GM23248 (cell line): ENCODE measurements around the gene DKK3. TPM values are rescaled to one million over a fixed set of nuclear protein-coding genes. Genes with fewer than 3 reads are reported as not detected.
A peak's percentile ranks its signal among the peaks of the same experiment; 100 is the strongest.

Experiments
- DNase-seq: peaks from one replicate; pipeline ENCODE4 v3.0.0-alpha.2; 2015
- H2AFZ ChIP-seq: fragments of 200-600 bp; sonication (generic); 2 replicates; pipeline ENCODE4 v1.6.1; 2016; ENCODE audit warnings: antibody characterized with exemption
- H3F3A ChIP-seq: fragments of 200-600 bp; sonication (generic); 2 replicates; pipeline ENCODE4 v1.6.1; 2016; ENCODE audit warnings: mild to moderate bottlenecking, antibody characterized with exemption, mixed run types; ENCODE audit not compliant: insufficient read depth
- H3K27ac ChIP-seq: fragments of 200-600 bp; sonication (generic); 2 replicates; pipeline ENCODE4 v1.5.1; 2016; ENCODE audit warnings: mild to moderate bottlenecking
- H3K27me3 ChIP-seq: fragments of 200-600 bp; sonication (generic); replicated peaks from 2 replicates; pipeline ENCODE4 v1.6.1; 2016; ENCODE audit warnings: mild to moderate bottlenecking; ENCODE audit not compliant: insufficient read depth
- H3K36me3 ChIP-seq: fragments of 200-600 bp; sonication (generic); 2 replicates; pipeline ENCODE4 v1.6.1; 2016; ENCODE audit warnings: low read depth, mild to moderate bottlenecking
- H3K4me1 ChIP-seq: fragments of 200-600 bp; sonication (generic); 2 replicates; pipeline ENCODE4 v1.6.1; 2016; ENCODE audit warnings: mild to moderate bottlenecking; ENCODE audit not compliant: insufficient read depth
- H3K4me2 ChIP-seq: fragments of 200-600 bp; sonication (generic); one replicate; pipeline ENCODE4 v1.6.1; 2016; ENCODE audit warnings: mild to moderate bottlenecking; ENCODE audit not compliant: unreplicated experiment
- H3K4me3 ChIP-seq: fragments of 200-600 bp; sonication (generic); 2 replicates; pipeline ENCODE4 v1.5.1; 2016; ENCODE audit warnings: mild to moderate bottlenecking
- H3K79me2 ChIP-seq: fragments of 200-600 bp; sonication (generic); 2 replicates; pipeline ENCODE4 v1.6.1; 2016; ENCODE audit warnings: mild to moderate bottlenecking; ENCODE audit not compliant: insufficient read depth
- H3K9ac ChIP-seq: fragments of 200-600 bp; sonication (generic); 2 replicates; pipeline ENCODE4 v1.6.1; 2016; ENCODE audit warnings: mild to moderate bottlenecking
- H3K9me2 ChIP-seq: fragments of 200-600 bp; sonication (generic); 2 replicates; pipeline ENCODE4 v1.6.1; 2016; ENCODE audit warnings: mixed run types, mild to moderate bottlenecking, moderate library complexity; ENCODE audit not compliant: insufficient read depth
- H3K9me3 ChIP-seq: fragments of 200-600 bp; sonication (generic); one replicate; pipeline ENCODE4 v1.6.1; 2017; ENCODE audit warnings: low read depth
- H4K20me1 ChIP-seq: fragments of 200-600 bp; sonication (generic); 2 replicates; pipeline ENCODE4 v1.6.0; 2016; ENCODE audit not compliant: insufficient read depth
- EZH2 ChIP-seq: fragments of 200-600 bp; sonication (generic); IDR thresholded peaks from 2 replicates; pipeline ENCODE4 v1.6.1; 2018; ENCODE audit warnings: antibody characterized with exemption, mild to moderate bottlenecking; ENCODE audit not compliant: insufficient read depth, poor library complexity, severe bottlenecking
- EZH2phosphoT487 ChIP-seq: fragments of 200-600 bp; sonication (generic); IDR thresholded peaks from 2 replicates; pipeline ENCODE4 v1.6.1; 2018; ENCODE audit warnings: antibody characterized with exemption, moderate library complexity, mild to moderate bottlenecking, low read depth; ENCODE audit not compliant: insufficient read depth
- WGBS, 2 experiments: methylation state at CpG; one replicate each; pipeline ENCODE4 v1.1.6; 2015 to 2017; ENCODE audit warnings: low lambda C conversion rate in 2 of 2, low coverage in 1 of 2; ENCODE audit errors: missing lambda C conversion rate in 2 of 2; 5-methylcytosine and 5-hydroxymethylcytosine counted together
- in situ Hi-C: fragments of 300-500 bp; cut with MboI; formaldehyde crosslinking; loops from 2 replicates; pipeline ENCODE4 v1.15.0; 2020
- polyA plus RNA-seq: library from polyadenylated mRNA; unstranded; fragments of >200 nt; fragmentation: Nextera tagmentation; extraction: Ambion mirVana; gene quantifications from 2 replicates; pipeline ENCODE4 v1.2.1, GENCODE V29; 2016
- total RNA-seq: library from RNA; depleted of rRNA; stranded (reverse); fragments of >200 nt; shearing (Covaris generic); gene quantifications from 2 replicates; pipeline ENCODE4 v1.2.3, GENCODE V29; 2014

The DKK3 gene
- total and polyA plus RNA-seq, 2 experiments from 2014 or later: 225 to 237 TPM

GRCh38 chr11:12009617-12010321 lies 1.3 kb upstream of the DKK3 start:
- Histone ChIP-seq H2AFZ (no peak overlapping the region), H3K36me3 (no peaks in the 10 kb centered on the region), H3K27ac (no peak overlapping the region), H3F3A (peaks cover 12% of the 10 kb centered on the region), H4K20me1 (no peaks in the 10 kb centered on the region), H3K79me2 (no peaks in the 10 kb centered on the region), H3K27me3 (no peaks in the 10 kb centered on the region), H3K9me3 (no peaks in the 10 kb centered on the region), H3K4me1 (peaks cover 20% of the 10 kb centered on the region), H3K9me2 (no peaks in the 10 kb centered on the region), H3K9ac (no peak overlapping the region), H3K4me3 (no peak overlapping the region), H3K4me2 (no peak overlapping the region)
- no peak for TF ChIP-seq EZH2phosphoT487
- TF ChIP-seq EZH2: no peak
- in situ Hi-C loops: no loop called here
- 88 to 92% methylated on average over 15 of the region's 15 CpGs for WGBS, 2 experiments
- DNase-seq: no peak

GRCh38 chr11:12008790-12009616 lies 577 bp upstream of the DKK3 start:
- H3F3A ChIP-seq: peaks cover 16% of the 10 kb centered on the region
- DNase-seq: peak; percentile 28
- no peaks in the 10 kb centered on the region for H3K9me3 ChIP-seq
- peak overlapping the region; percentile 85 for H2AFZ ChIP-seq
- TF ChIP-seq EZH2 (no peak), EZH2phosphoT487 (no peak)
- in situ Hi-C loops: no loop called here
- 11 to 49% methylated on average over 10 to 50 of the region's 76 CpGs for WGBS, 2 experiments
- H3K4me1 ChIP-seq: peaks cover 23% of the 10 kb centered on the region
- H3K4me2 ChIP-seq: peak overlapping the region; percentile 89
- no peaks in the 10 kb centered on the region for H4K20me1 ChIP-seq
- no peaks in the 10 kb centered on the region for H3K27me3 ChIP-seq
- H3K79me2 ChIP-seq: 0 out of 2 replicates have a peak, but pooled peaks cover 5% of the 10 kb centered on the region
- H3K9ac ChIP-seq: peak overlapping the region; percentile 72
- no peak overlapping the region for H3K27ac ChIP-seq
- no peaks in the 10 kb centered on the region for H3K9me2 ChIP-seq
- H3K4me3 ChIP-seq: peak overlapping the region; percentile 73
- H3K36me3 ChIP-seq: no peaks in the 10 kb centered on the region

GRCh38 chr11:12007230-12007593 lies 1.2 kb downstream of the DKK3 start:
- Histone ChIP-seq H2AFZ (no peak overlapping the region), H3K27me3 (no peaks in the 10 kb centered on the region), H3K4me3 (no peak overlapping the region), H3K36me3 (no peaks in the 10 kb centered on the region), H3K79me2 (0 out of 2 replicates have a peak, but pooled peaks cover 5% of the 10 kb centered on the region), H3K4me1 (peaks cover 23% of the 10 kb centered on the region), H3K4me2 (peak overlapping the region; percentile 89), H4K20me1 (no peaks in the 10 kb centered on the region), H3K9me2 (no peaks in the 10 kb centered on the region), H3K9me3 (no peaks in the 10 kb centered on the region), H3K9ac (no peak overlapping the region), H3K27ac (no peak overlapping the region), H3F3A (peaks cover 16% of the 10 kb centered on the region)
- no peak for TF ChIP-seq EZH2phosphoT487
- no peak for TF ChIP-seq EZH2
- DNase-seq: no peak
- 97 to 98% methylated on average over 5 of the region's 5 CpGs for WGBS, 2 experiments
- in situ Hi-C loops: no loop called here

GRCh38 chr11:12006552-12007229 lies 1.7 kb downstream of the DKK3 start:
- no peak overlapping the region for H3K4me3 ChIP-seq
- 0 out of 2 replicates have a peak, but pooled peaks cover 5% of the 10 kb centered on the region for H3K79me2 ChIP-seq
- in situ Hi-C loops: no loop called here
- TF ChIP-seq EZH2phosphoT487: no peak
- no peak for TF ChIP-seq EZH2
- no peaks in the 10 kb centered on the region for H4K20me1 ChIP-seq
- peaks cover 23% of the 10 kb centered on the region for H3K4me1 ChIP-seq
- no peaks in the 10 kb centered on the region for H3K27me3 ChIP-seq
- no peaks in the 10 kb centered on the region for H3K36me3 ChIP-seq
- no peak for DNase-seq
- H3K9ac ChIP-seq: no peak overlapping the region
- 98% methylated on average over 7 of the region's 7 CpGs for WGBS, 2 experiments
- no peak overlapping the region for H3K27ac ChIP-seq
- H3K9me2 ChIP-seq: no peaks in the 10 kb centered on the region
- peaks cover 16% of the 10 kb centered on the region for H3F3A ChIP-seq
- no peaks in the 10 kb centered on the region for H3K9me3 ChIP-seq
- H3K4me2 ChIP-seq: no peak overlapping the region
- no peak overlapping the region for H2AFZ ChIP-seq
